ENCODE data around the gene CERS4.

GRCh38 chr19:8241646-8242045, 32.5 kb downstream of the CERS4 start:
- no peak for TF ChIP-seq CTCF (IDR thresholded peaks at IDR 0.05; ENCODE audit: insufficient read depth, low read length, poor library complexity, severe bottlenecking)
- TF ChIP-seq EZH2phosphoT487 (conservative IDR thresholded peaks at IDR 0.05; ENCODE audit: low read length): no peak

Data from SU-DHL-6 (cell line).